ENCODE measurements around the gene HPCAL1.

HPCAL1 gene

GRCh38 chr2:10475221-10475722, 172.6 kb downstream of the HPCAL1 start:
- no peak for DNase-seq

- no peak for DNase-seq
Observed at GRCh38 chr2:10475811-10476660, 173.3 kb downstream of the HPCAL1 start.

- no peak for DNase-seq
Observed at GRCh38 chr2:10476723-10477442, 174.2 kb downstream of the HPCAL1 start.

Measured in kidney glomerular epithelial cell (primary cell).